ENCODE measurements around the gene CRIP2.

- TF ChIP-seq CBFB (IDR thresholded peaks at IDR 0.05; ENCODE audit: low read depth) (no peak), PBX3 (IDR thresholded peaks at IDR 0.05; ENCODE audit: insufficient replicate concordance, low read depth, low read length) (no peak), EZH2 (IDR thresholded peaks at IDR 0.05; ENCODE audit: borderline replicate concordance, control insufficient read depth, low read depth, low read length) (no peak), HDGF (IDR thresholded peaks at IDR 0.05) (no peak), ESRRA (IDR thresholded peaks at IDR 0.05; ENCODE audit: low read length) (no peak), POLR2A (IDR thresholded peaks at IDR 0.05; ENCODE audit: low read depth, low read length) (no peak; the same call in 1 of the 2 replicates), ZNF274 (IDR thresholded peaks at IDR 0.05; ENCODE audit: insufficient read depth, insufficient read length) (no peak), E2F4 (IDR thresholded peaks at IDR 0.05; ENCODE audit: low read depth, low read length) (no peak), POLR2AphosphoS5 (IDR thresholded peaks at IDR 0.05; ENCODE audit: low read length) (no peak), HDAC6 (IDR thresholded peaks at IDR 0.05; ENCODE audit: unreplicated experiment) (no peak), BACH1 (IDR thresholded peaks at IDR 0.05; ENCODE audit: borderline replicate concordance) (no peak), BHLHE40 (IDR thresholded peaks at IDR 0.05; ENCODE audit: borderline replicate concordance in 1 of 2, low read depth in 2 of 2, low read length in 1 of 2) (no peak)
- TF ChIP-seq, protein P1, sequence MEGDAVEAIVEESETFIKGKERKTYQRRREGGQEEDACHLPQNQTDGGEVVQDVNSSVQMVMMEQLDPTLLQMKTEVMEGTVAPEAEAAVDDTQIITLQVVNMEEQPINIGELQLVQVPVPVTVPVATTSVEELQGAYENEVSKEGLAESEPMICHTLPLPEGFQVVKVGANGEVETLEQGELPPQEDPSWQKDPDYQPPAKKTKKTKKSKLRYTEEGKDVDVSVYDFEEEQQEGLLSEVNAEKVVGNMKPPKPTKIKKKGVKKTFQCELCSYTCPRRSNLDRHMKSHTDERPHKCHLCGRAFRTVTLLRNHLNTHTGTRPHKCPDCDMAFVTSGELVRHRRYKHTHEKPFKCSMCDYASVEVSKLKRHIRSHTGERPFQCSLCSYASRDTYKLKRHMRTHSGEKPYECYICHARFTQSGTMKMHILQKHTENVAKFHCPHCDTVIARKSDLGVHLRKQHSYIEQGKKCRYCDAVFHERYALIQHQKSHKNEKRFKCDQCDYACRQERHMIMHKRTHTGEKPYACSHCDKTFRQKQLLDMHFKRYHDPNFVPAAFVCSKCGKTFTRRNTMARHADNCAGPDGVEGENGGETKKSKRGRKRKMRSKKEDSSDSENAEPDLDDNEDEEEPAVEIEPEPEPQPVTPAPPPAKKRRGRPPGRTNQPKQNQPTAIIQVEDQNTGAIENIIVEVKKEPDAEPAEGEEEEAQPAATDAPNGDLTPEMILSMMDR (IDR thresholded peaks at IDR 0.05 in 2 of 3, conservative IDR thresholded peaks at IDR 0.05 in 1 of 3; ENCODE audit: control insufficient read depth in 2 of 3, extremely low read depth in 1 of 3, insufficient read depth in 1 of 3, low read depth in 3 of 3, low read length in 3 of 3), result no peak
Observed at GRCh38 chr14:105450864-105451720, 23.5 kb upstream of the CRIP2 start.
